ENCODE data around the gene ADAM12.

The ADAM12 gene
- 0.79 to 13.4 (median 1.6) reads per million in 9 experiments for total RNA-seq

- peaks cover 0 to 5% of the 10 kb centered on the region in 2 donors for H3K9me3 Mint-ChIP-seq
- H3K4me1 Mint-ChIP-seq (ENCODE audit: low read depth in 2 of 2): peaks cover 0 to 33% of the 10 kb centered on the region in 2 donors
- DNase-seq (peak in 2 of 3 experiments; percentile 14 to 20), ATAC-seq (replicated peaks) (peak; percentile 54)
- H3K4me3 Mint-ChIP-seq: peak within 1 kb of the TSS; percentile 67 to 96
- H3K27me3 Mint-ChIP-seq: peaks cover 15 to 19% of the 10 kb centered on the region in 2 donors
- peak within 1 kb of the TSS in 1 of 2 donors; percentile 94 for H3K27ac Mint-ChIP-seq
- peaks cover 19% of the 10 kb centered on the region for H3K36me3 Mint-ChIP-seq (ENCODE audit: insufficient read depth)
Measured at GRCh38 chr10:126387931-126388911, at the start of gene ADAM12. Gene ADAM12 (minus strand): TSS chr10:126388477. CDS start chr10:126388145, 332 bp downstream.

GRCh38 chr10:126437635-126438406 is 49.5 kb upstream of the ADAM12 start:
- no peak overlapping the region for H3K27ac Mint-ChIP-seq
- no peaks in the 10 kb centered on the region for H3K27me3 Mint-ChIP-seq
- H3K36me3 Mint-ChIP-seq (ENCODE audit: insufficient read depth): no peaks in the 10 kb centered on the region
- DNase-seq (no peak), ATAC-seq (replicated peaks) (no peak)
- H3K4me3 Mint-ChIP-seq: no peak overlapping the region
- H3K4me1 Mint-ChIP-seq (ENCODE audit: low read depth in 2 of 2): peaks cover 0 to 12% of the 10 kb centered on the region in 2 donors
- peaks cover 0 to 3% of the 10 kb centered on the region in 2 donors for H3K9me3 Mint-ChIP-seq

- ATAC-seq (replicated peaks) (no peak), DNase-seq (no peak)
- no peaks in the 10 kb centered on the region for H3K36me3 Mint-ChIP-seq (ENCODE audit: insufficient read depth)
- peaks cover 0 to 18% of the 10 kb centered on the region in 2 donors for H3K4me1 Mint-ChIP-seq (ENCODE audit: low read depth in 2 of 2)
- peaks cover 0 to 6% of the 10 kb centered on the region in 2 donors for H3K9me3 Mint-ChIP-seq
- no peaks in the 10 kb centered on the region for H3K27me3 Mint-ChIP-seq
- no peak overlapping the region for H3K27ac Mint-ChIP-seq
- H3K4me3 Mint-ChIP-seq: no peak overlapping the region
Measured at GRCh38 chr10:126434235-126434634, 46.0 kb upstream of the ADAM12 start.

- H3K9me3 Mint-ChIP-seq: peaks cover 0 to 10% of the 10 kb centered on the region in 2 donors
- no peaks in the 10 kb centered on the region for H3K27me3 Mint-ChIP-seq
- H3K36me3 Mint-ChIP-seq (ENCODE audit: insufficient read depth): no peaks in the 10 kb centered on the region
- peak overlapping the region in 1 of 2 donors; percentile 60 for H3K27ac Mint-ChIP-seq
- DNase-seq: no peak
- peak; percentile 84 for ATAC-seq (replicated peaks)
- H3K4me3 Mint-ChIP-seq: no peak overlapping the region
- H3K4me1 Mint-ChIP-seq (ENCODE audit: low read depth in 2 of 2): peaks cover 0 to 18% of the 10 kb centered on the region in 2 donors
Measured at GRCh38 chr10:126433351-126433750, 45.1 kb upstream of the ADAM12 start.

- no peaks in the 10 kb centered on the region for H3K36me3 Mint-ChIP-seq (ENCODE audit: insufficient read depth)
- peak; percentile 81 for ATAC-seq (replicated peaks)
- peaks cover 0 to 9% of the 10 kb centered on the region in 2 donors for H3K9me3 Mint-ChIP-seq
- H3K27me3 Mint-ChIP-seq: no peaks in the 10 kb centered on the region
- peak overlapping the region in 1 of 2 donors; percentile 60 for H3K27ac Mint-ChIP-seq
- peak in 1 of 3 experiments; percentile 2 for DNase-seq
- H3K4me3 Mint-ChIP-seq: peak overlapping the region in 1 of 2 donors; percentile 66
- H3K4me1 Mint-ChIP-seq (ENCODE audit: low read depth in 2 of 2): peaks cover 0 to 18% of the 10 kb centered on the region in 2 donors
Measured at GRCh38 chr10:126432507-126432906, 44.2 kb upstream of the ADAM12 start.

- ATAC-seq (replicated peaks) (no peak), DNase-seq (no peak)
- no peaks in the 10 kb centered on the region for H3K36me3 Mint-ChIP-seq (ENCODE audit: insufficient read depth)
- H3K27ac Mint-ChIP-seq: peak overlapping the region in 1 of 2 donors; percentile 60
- no peaks in the 10 kb centered on the region for H3K27me3 Mint-ChIP-seq
- H3K4me3 Mint-ChIP-seq: peak overlapping the region in 1 of 2 donors; percentile 66
- peaks cover 0 to 18% of the 10 kb centered on the region in 2 donors for H3K4me1 Mint-ChIP-seq (ENCODE audit: low read depth in 2 of 2)
- peaks cover 0 to 9% of the 10 kb centered on the region in 2 donors for H3K9me3 Mint-ChIP-seq
Measured at GRCh38 chr10:126431816-126432215, 43.5 kb upstream of the ADAM12 start.

GRCh38 chr10:126430512-126430911 is 42.2 kb upstream of the ADAM12 start:
- ATAC-seq (replicated peaks) (no peak), DNase-seq (no peak)
- Mint-ChIP-seq H3K9me3 (peaks cover 0 to 9% of the 10 kb centered on the region in 2 donors), H3K27ac (no peak overlapping the region), H3K36me3 (ENCODE audit: insufficient read depth) (no peaks in the 10 kb centered on the region), H3K4me1 (ENCODE audit: low read depth in 2 of 2) (peaks cover 0 to 24% of the 10 kb centered on the region in 2 donors), H3K27me3 (no peaks in the 10 kb centered on the region), H3K4me3 (no peak overlapping the region)

- no peak for DNase-seq
- H3K27ac Mint-ChIP-seq: no peak overlapping the region
- H3K27me3 Mint-ChIP-seq: no peaks in the 10 kb centered on the region
- peaks cover 0 to 30% of the 10 kb centered on the region in 2 donors for H3K4me1 Mint-ChIP-seq (ENCODE audit: low read depth in 2 of 2)
- H3K36me3 Mint-ChIP-seq (ENCODE audit: insufficient read depth): no peaks in the 10 kb centered on the region
- H3K9me3 Mint-ChIP-seq: peaks cover 4 to 11% of the 10 kb centered on the region in 2 donors
- no peak overlapping the region for H3K4me3 Mint-ChIP-seq
- ATAC-seq (replicated peaks): no peak
Measured at GRCh38 chr10:126429275-126429674, 41.0 kb upstream of the ADAM12 start.

- Mint-ChIP-seq H3K9me3 (peaks cover 9 to 13% of the 10 kb centered on the region in 2 donors), H3K27me3 (no peaks in the 10 kb centered on the region), H3K4me1 (ENCODE audit: low read depth in 2 of 2) (peaks cover 0 to 20% of the 10 kb centered on the region in 2 donors), H3K27ac (no peak overlapping the region), H3K36me3 (ENCODE audit: insufficient read depth) (no peaks in the 10 kb centered on the region), H3K4me3 (peak overlapping the region in 1 of 2 donors; percentile 9)
- ATAC-seq (replicated peaks) (peak; percentile 32), DNase-seq (no peak)
Measured at GRCh38 chr10:126425489-126426065, 37.3 kb upstream of the ADAM12 start.

GRCh38 chr10:126425032-126425431 is 36.8 kb upstream of the ADAM12 start:
- ATAC-seq (replicated peaks): no peak
- no peaks in the 10 kb centered on the region for H3K36me3 Mint-ChIP-seq (ENCODE audit: insufficient read depth)
- DNase-seq: no peak
- peaks cover 9 to 13% of the 10 kb centered on the region in 2 donors for H3K9me3 Mint-ChIP-seq
- H3K4me3 Mint-ChIP-seq: no peak overlapping the region
- H3K4me1 Mint-ChIP-seq (ENCODE audit: low read depth in 2 of 2): peaks cover 0 to 20% of the 10 kb centered on the region in 2 donors
- H3K27me3 Mint-ChIP-seq: no peaks in the 10 kb centered on the region
- no peak overlapping the region for H3K27ac Mint-ChIP-seq

GRCh38 chr10:126423732-126424491 is 35.6 kb upstream of the ADAM12 start:
- H3K4me1 Mint-ChIP-seq (ENCODE audit: low read depth in 2 of 2): peaks cover 0 to 20% of the 10 kb centered on the region in 2 donors
- H3K36me3 Mint-ChIP-seq (ENCODE audit: insufficient read depth): no peaks in the 10 kb centered on the region
- ATAC-seq (replicated peaks): no peak
- no peak overlapping the region for H3K4me3 Mint-ChIP-seq
- H3K9me3 Mint-ChIP-seq: peaks cover 9 to 11% of the 10 kb centered on the region in 2 donors
- DNase-seq: no peak
- no peaks in the 10 kb centered on the region for H3K27me3 Mint-ChIP-seq
- H3K27ac Mint-ChIP-seq: peak overlapping the region in 1 of 2 donors; percentile 19

- no peak for ATAC-seq (replicated peaks)
Measured at GRCh38 chr10:126422567-126422966, 34.3 kb upstream of the ADAM12 start.

More at GRCh38 chr10:126422567-126422966, 34.3 kb upstream of the ADAM12 start:
- Mint-ChIP-seq H3K4me3 (no peak overlapping the region), H3K27ac (no peak overlapping the region), H3K9me3 (peaks cover 6 to 9% of the 10 kb centered on the region in 2 donors), H3K4me1 (ENCODE audit: low read depth in 2 of 2) (peaks cover 0 to 20% of the 10 kb centered on the region in 2 donors), H3K27me3 (no peaks in the 10 kb centered on the region), H3K36me3 (ENCODE audit: insufficient read depth) (no peaks in the 10 kb centered on the region)
- DNase-seq: no peak

All from effector memory CD8-positive, alpha-beta T cell (primary cell).